Endodermal cell (in vitro differentiated cells): ENCODE measurements around the gene SLC25A48. TPM values are rescaled to one million over a fixed set of nuclear protein-coding genes. Genes with fewer than 3 reads are reported as not detected.

Experiments used
- DNase-seq: peaks from one replicate; pipeline ENCODE4 v3.0.0-alpha.2; 2017
- H3K27ac ChIP-seq: 2 replicates; pipeline ENCODE4 v1.5.1; 2013; ENCODE audit warnings: mild to moderate bottlenecking, low read depth, low read length, moderate library complexity
- H3K27me3 ChIP-seq: 2 replicates; pipeline ENCODE4 v1.6.1; 2013; ENCODE audit warnings: mild to moderate bottlenecking, low read length, moderate library complexity; ENCODE audit not compliant: insufficient read depth, control insufficient read depth, poor library complexity, severe bottlenecking
- H3K36me3 ChIP-seq: 2 replicates; pipeline ENCODE4 v1.7.0; 2013; ENCODE audit warnings: mild to moderate bottlenecking, low read length, moderate library complexity; ENCODE audit not compliant: control insufficient read depth, insufficient read depth
- H3K4me1 ChIP-seq: one replicate; pipeline ENCODE4 v1.7.0; 2013; ENCODE audit warnings: low read length; ENCODE audit not compliant: control insufficient read depth, insufficient read depth
- H3K4me3 ChIP-seq: 2 replicates; pipeline ENCODE4 v1.5.1; 2013; ENCODE audit warnings: mild to moderate bottlenecking, low read length, moderate library complexity
- H3K9ac ChIP-seq: 2 replicates; pipeline ENCODE4 v1.6.1; 2013; ENCODE audit warnings: mild to moderate bottlenecking, low read length, moderate library complexity; ENCODE audit not compliant: poor library complexity, severe bottlenecking; ENCODE audit errors: extremely low read depth
- H3K9me3 ChIP-seq: 2 replicates; pipeline ENCODE4 v1.6.1; 2013; ENCODE audit warnings: mild to moderate bottlenecking, low read length, moderate library complexity; ENCODE audit not compliant: control insufficient read depth
- H3K27ac Mint-ChIP-seq: 2 replicates; pipeline ENCODE4 v1.8.0; 2020; ENCODE audit warnings: mixed read lengths
- H3K27me3 Mint-ChIP-seq: 2 replicates; pipeline ENCODE4 v1.8.0; 2021; ENCODE audit warnings: mild to moderate bottlenecking, mixed read lengths; ENCODE audit not compliant: insufficient read depth
- H3K36me3 Mint-ChIP-seq: 2 replicates; pipeline ENCODE4 v1.8.0; 2020; ENCODE audit warnings: low read depth, mixed read lengths
- H3K4me1 Mint-ChIP-seq: 2 replicates; pipeline ENCODE4 v1.8.0; 2020; ENCODE audit warnings: mixed read lengths
- H3K4me3 Mint-ChIP-seq: 2 replicates; pipeline ENCODE4 v1.8.0; 2020; ENCODE audit warnings: mild to moderate bottlenecking, moderate library complexity, mixed read lengths
- H3K9me3 Mint-ChIP-seq: 2 replicates; pipeline ENCODE4 v1.8.0; 2020; ENCODE audit warnings: mild to moderate bottlenecking, mixed read lengths
- CTCF ChIP-seq: fragments of 200-600 bp; sonication (generic); conservative IDR thresholded peaks from 2 replicates; pipeline ENCODE4 v1.5.0; 2021; ENCODE audit warnings: antibody characterized with exemption, mild to moderate bottlenecking
- WGBS, 2 experiments: methylation state at CpG; one replicate each; pipeline versions ENCODE4 v1.1.5 to v1.1.7; 2013; ENCODE audit warnings: missing lambda C conversion rate in 2 of 2, mixed read lengths in 1 of 2; ENCODE audit not compliant: insufficient coverage in 1 of 2, insufficient read length in 1 of 2; 5-methylcytosine and 5-hydroxymethylcytosine counted together
- long read RNA-seq, 4 experiments: library from polyadenylated mRNA in 2 of 4; library from RNA in 1 of 4; library from capped mRNA in 1 of 4; stranded (forward) in 3 of 4; unstranded in 1 of 4; transcript quantifications; one replicate each; pipeline ENCODE4 v2.0.0, GENCODE V29; 2020 to 2021; ENCODE audit warnings: inconsistent platforms in 1 of 4
- polyA plus RNA-seq, 2 experiments: library from polyadenylated mRNA; stranded (reverse); fragments of 50-300 nt; gene quantifications; one replicate each; pipeline ENCODE4 v1.2.3, GENCODE V29; 2013
- total RNA-seq, 2 donors: library from RNA; stranded (reverse); fragmentation: NEBNext Ultra II Directional in 1 of 2; extraction: Animal tissue kit (Norgen Biotek cat#: 25700) in 1 of 2; gene quantifications; 2 replicates in 1 of 2; 3 replicates in 1 of 2; pipeline ENCODE4 v1.2.1, GENCODE V29; 2021

The SLC25A48 gene, protein sequence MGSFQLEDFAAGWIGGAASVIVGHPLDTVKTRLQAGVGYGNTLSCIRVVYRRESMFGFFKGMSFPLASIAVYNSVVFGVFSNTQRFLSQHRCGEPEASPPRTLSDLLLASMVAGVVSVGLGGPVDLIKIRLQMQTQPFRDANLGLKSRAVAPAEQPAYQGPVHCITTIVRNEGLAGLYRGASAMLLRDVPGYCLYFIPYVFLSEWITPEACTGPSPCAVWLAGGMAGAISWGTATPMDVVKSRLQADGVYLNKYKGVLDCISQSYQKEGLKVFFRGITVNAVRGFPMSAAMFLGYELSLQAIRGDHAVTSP
- total RNA-seq: 1 to 10 TPM; 2.5 to 5.9 TPM
- 1.6 TPM for polyA plus RNA-seq (2013, experiment 1 of 2)
- 0.79 TPM for polyA plus RNA-seq (2013, experiment 2 of 2)
- long read RNA-seq, experiment 1, partial matches to known transcripts: 0 of 1 reads
- long read RNA-seq, experiment 1, other reads (novel, unspliced or antisense): 1 of 1 reads
- long read RNA-seq, experiment 2, transcript SLC25A48-204 (8 exons, 1,464 nt): major isoform, 5 of 11 reads
- long read RNA-seq, experiment 2, partial matches to known transcripts: 0 of 11 reads
- long read RNA-seq, experiment 2, other reads (novel, unspliced or antisense): 6 of 11 reads
- long read RNA-seq, experiment 3, partial matches to known transcripts: 0 of 20 reads
- long read RNA-seq, experiment 3, other reads (novel, unspliced or antisense): 14 of 20 reads
- long read RNA-seq, experiment 4, transcript SLC25A48-204 (8 exons, 1,464 nt): major isoform, 8 of 17 reads
- long read RNA-seq, experiment 4, partial matches to known transcripts: 0 of 17 reads
- long read RNA-seq, experiment 4, other reads (novel, unspliced or antisense): 8 of 17 reads

GRCh38 chr5:135834639-135835529 is at the start of gene SLC25A48:
SLC25A48 (plus strand) TSS chr5:135834663; CDS start chr5:135834848, 185 bp downstream.
- peak within 1 kb of the TSS; percentile 82 for H3K9ac ChIP-seq

DNA sequence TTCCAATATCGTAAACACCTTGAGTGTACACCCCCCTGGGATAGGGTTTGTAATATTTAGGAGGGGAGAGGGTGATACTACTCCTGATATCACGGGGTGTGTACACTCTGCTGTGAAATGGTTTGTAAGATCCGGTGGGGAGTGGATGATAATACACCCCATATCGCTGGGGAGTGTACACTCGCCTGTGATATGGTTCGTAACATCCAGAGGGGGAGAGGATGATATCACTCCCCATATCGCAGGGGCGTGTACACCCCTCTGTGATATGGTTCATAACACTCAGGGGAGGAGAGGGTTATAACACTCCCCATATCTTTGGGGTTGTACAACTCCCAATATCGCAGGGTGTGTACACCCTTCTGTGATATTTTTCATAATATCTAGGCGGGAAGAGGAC is 33.8 kb upstream of the SLC25A48 start:
- Histone ChIP-seq H3K4me3 (no peak overlapping the region), H3K9ac (no peak overlapping the region), H3K27me3 (peaks cover 15% of the 10 kb centered on the region), H3K9me3 (no peaks in the 10 kb centered on the region), H3K36me3 (no peaks in the 10 kb centered on the region), H3K4me1 (no peaks in the 10 kb centered on the region), H3K27ac (no peak overlapping the region)
- Mint-ChIP-seq H3K4me3 (no peak overlapping the region), H3K27ac (no peak overlapping the region), H3K27me3 (peaks cover 36% of the 10 kb centered on the region), H3K36me3 (no peaks in the 10 kb centered on the region), H3K9me3 (no peaks in the 10 kb centered on the region), H3K4me1 (no peaks in the 10 kb centered on the region)
- DNase-seq: no peak
- 75 to 85% methylated on average over 4 to 10 of the region's 10 CpGs for WGBS, 2 experiments
- no peak for TF ChIP-seq CTCF

More at GRCh38 chr5:135834639-135835529, at the start of gene SLC25A48:
- Mint-ChIP-seq H3K9me3 (peaks cover 26% of the 10 kb centered on the region), H3K27me3 (peaks cover 77% of the 10 kb centered on the region), H3K4me1 (no peaks in the 10 kb centered on the region), H3K27ac (peak within 1 kb of the TSS; percentile 79), H3K36me3 (peaks cover 10% of the 10 kb centered on the region), H3K4me3 (peak within 1 kb of the TSS; percentile 75)
- peak; percentile 96 for DNase-seq
- Histone ChIP-seq H3K27me3 (peaks cover 66% of the 10 kb centered on the region), H3K9me3 (peaks cover 17% of the 10 kb centered on the region), H3K36me3 (no peaks in the 10 kb centered on the region), H3K4me1 (no peaks in the 10 kb centered on the region), H3K4me3 (peak within 1 kb of the TSS; percentile 88), H3K27ac (no peak within 1 kb of the TSS)
- 2 to 5% methylated on average over 32 to 68 of the region's 68 CpGs for WGBS, 2 experiments
- peak; percentile 84 for TF ChIP-seq CTCF
